Left lung (tissue), 10 donors: ENCODE measurements around the gene SATB1. TPM values are rescaled to one million over a fixed set of nuclear protein-coding genes. Genes with fewer than 3 reads are reported as not detected.
A peak's percentile ranks its signal among the peaks of the same experiment; 100 is the strongest.

Experiments used
- ATAC-seq: fragments of 200-7000 bp; cut with Tn5 transposase; one replicate; pipeline ENCODE4 v1.9.1; 2020; ENCODE audit warnings: moderate library complexity
- DNase-seq, 4 donors: peaks; one replicate each; pipeline ENCODE4 v3.0.0-alpha.2; 2013 to 2020
- H3K27ac ChIP-seq, 2 donors: fragments of 200-600 bp; sonication (generic) in 1 of 2; one replicate each; pipeline versions ENCODE4 v1.5.0 to v1.8.0; 2020 to 2021
- H3K27me3 ChIP-seq, 2 donors: fragments of 200-600 bp; sonication (generic) in 1 of 2; one replicate each; pipeline versions ENCODE4 v1.5.0 to v1.8.0; 2020 to 2021
- H3K36me3 ChIP-seq, 2 donors: fragments of 200-600 bp; sonication (generic) in 1 of 2; one replicate each; pipeline versions ENCODE4 v1.5.0 to v1.8.0; 2020 to 2021
- H3K4me1 ChIP-seq, 2 donors: fragments of 200-600 bp; one replicate each; pipeline ENCODE4 v1.8.0; 2021
- H3K4me3 ChIP-seq, 2 donors: fragments of 200-600 bp; sonication (generic) in 1 of 2; one replicate each; pipeline versions ENCODE4 v1.5.0 to v1.8.0; 2020 to 2021; ENCODE audit warnings: mild to moderate bottlenecking in 1 of 2
- H3K9me3 ChIP-seq, 2 donors: fragments of 200-600 bp; sonication (generic) in 1 of 2; one replicate each; pipeline versions ENCODE4 v1.5.0 to v1.8.0; 2020 to 2021
- CTCF ChIP-seq, 2 donors: fragments of 200-600 bp; sonication (generic) in 1 of 2; IDR thresholded peaks; one replicate each; pipeline versions ENCODE4 v1.5.0 to v1.8.0; 2021; ENCODE audit warnings: antibody characterized with exemption in 2 of 2
- intact Hi-C, 2 donors: fragments of 100-400 bp; cut with DNase I; formaldehyde crosslinking; loops; one replicate each; pipeline versions ENCODE4 v1.11.2 to v1.14.2; 2022
- polyA plus RNA-seq, 6 donors: library from polyadenylated mRNA; unstranded; fragments of 120-200 nt; gene quantifications; one replicate each; pipeline ENCODE4 v1.2.1, GENCODE V29; 2013; ENCODE audit not compliant: insufficient read length in 6 of 6
- total RNA-seq, 2 donors: library from RNA; stranded (reverse); fragmentation: NEBNext Ultra II Directional; extraction: Animal tissue kit (Norgen Biotek cat#: 25700); gene quantifications; one replicate each; pipeline ENCODE4 v1.2.1, GENCODE V29; 2021
- donor health status: DM: no; HTN: yes; CAD: no.
- donor health status: DM: no; HTN: no; CAD: no.

SATB1 gene
- total and polyA plus RNA-seq, 8 donors: 24.0 to 59.4 (median 52.0) TPM

- DNase-seq (peak in 1 of 4 donors; percentile 30), ATAC-seq (no peak)
- intact Hi-C loops: no loop called here
- no peaks in the 10 kb centered on the region for H3K4me1 ChIP-seq
- no peak for TF ChIP-seq CTCF (IDR thresholded peaks at IDR 0.05)
- no peak overlapping the region for H3K27ac ChIP-seq
- H3K27me3 ChIP-seq: no peaks in the 10 kb centered on the region
- H3K4me3 ChIP-seq: no peak overlapping the region
- no peaks in the 10 kb centered on the region for H3K9me3 ChIP-seq
- peaks cover 0 to 18% of the 10 kb centered on the region in 2 donors for H3K36me3 ChIP-seq
Measured at GRCh38 chr3:18394384-18394995, 30.6 kb downstream of the SATB1 start.

GRCh38 chr3:18393906-18394305, 31.2 kb downstream of the SATB1 start:
- ATAC-seq (no peak), DNase-seq (no peak)
- no peaks in the 10 kb centered on the region for H3K27me3 ChIP-seq
- no peaks in the 10 kb centered on the region for H3K9me3 ChIP-seq
- no peak overlapping the region for H3K4me3 ChIP-seq
- no peak overlapping the region for H3K27ac ChIP-seq
- peaks cover 0 to 18% of the 10 kb centered on the region in 2 donors for H3K36me3 ChIP-seq
- intact Hi-C loops: no loop called here
- H3K4me1 ChIP-seq: no peaks in the 10 kb centered on the region
- TF ChIP-seq CTCF (IDR thresholded peaks at IDR 0.05): no peak

DNA sequence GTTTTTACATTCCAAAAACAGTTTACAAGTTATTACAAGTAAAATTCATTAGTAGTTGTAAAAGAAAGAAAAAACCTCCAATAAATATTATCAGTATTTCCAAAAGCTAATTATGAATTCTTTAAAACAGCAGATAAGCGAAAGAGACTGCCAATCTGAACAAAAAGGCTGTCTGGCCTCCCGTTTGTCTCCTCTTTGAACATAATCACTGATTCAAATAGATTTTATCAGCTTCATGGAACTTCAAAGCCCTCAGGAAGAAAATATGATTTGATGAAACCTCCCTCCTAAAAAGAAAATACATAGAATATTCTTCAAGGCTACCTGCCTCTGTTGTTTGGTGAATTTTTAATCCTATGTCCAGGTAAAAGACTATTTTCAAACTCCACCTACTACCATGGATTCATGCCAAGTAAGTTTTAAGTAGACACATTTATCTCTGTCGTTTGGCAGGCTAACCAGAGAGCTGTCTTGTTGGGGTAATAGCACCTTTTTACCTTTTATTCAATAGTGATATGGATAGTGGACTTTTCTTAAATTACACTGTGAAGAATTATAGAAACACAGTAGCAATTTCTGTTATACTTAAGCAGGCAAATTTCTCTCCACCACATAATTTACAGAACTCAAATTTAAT, 35.0 kb downstream of the SATB1 start:
- Histone ChIP-seq H3K4me3 (no peak overlapping the region), H3K27me3 (no peaks in the 10 kb centered on the region), H3K27ac (no peak overlapping the region), H3K4me1 (no peaks in the 10 kb centered on the region), H3K36me3 (peaks cover 0 to 11% of the 10 kb centered on the region in 2 donors), H3K9me3 (no peaks in the 10 kb centered on the region)
- DNase-seq (no peak), ATAC-seq (no peak)
- intact Hi-C loops: no loop called here
- TF ChIP-seq CTCF (IDR thresholded peaks at IDR 0.05): no peak

GRCh38 chr3:18389108-18389733, 35.9 kb downstream of the SATB1 start:
- intact Hi-C loops: no loop called here
- no peaks in the 10 kb centered on the region for H3K9me3 ChIP-seq
- DNase-seq (peak in 2 of 4 donors; percentile 3 to 5), ATAC-seq (no peak)
- H3K4me3 ChIP-seq: no peak overlapping the region
- peaks cover 0 to 4% of the 10 kb centered on the region in 2 donors for H3K36me3 ChIP-seq
- no peaks in the 10 kb centered on the region for H3K27me3 ChIP-seq
- no peak overlapping the region for H3K27ac ChIP-seq
- peak in 1 of 2 donors; percentile 52 for TF ChIP-seq CTCF (IDR thresholded peaks at IDR 0.05)
- H3K4me1 ChIP-seq: no peaks in the 10 kb centered on the region

DNA sequence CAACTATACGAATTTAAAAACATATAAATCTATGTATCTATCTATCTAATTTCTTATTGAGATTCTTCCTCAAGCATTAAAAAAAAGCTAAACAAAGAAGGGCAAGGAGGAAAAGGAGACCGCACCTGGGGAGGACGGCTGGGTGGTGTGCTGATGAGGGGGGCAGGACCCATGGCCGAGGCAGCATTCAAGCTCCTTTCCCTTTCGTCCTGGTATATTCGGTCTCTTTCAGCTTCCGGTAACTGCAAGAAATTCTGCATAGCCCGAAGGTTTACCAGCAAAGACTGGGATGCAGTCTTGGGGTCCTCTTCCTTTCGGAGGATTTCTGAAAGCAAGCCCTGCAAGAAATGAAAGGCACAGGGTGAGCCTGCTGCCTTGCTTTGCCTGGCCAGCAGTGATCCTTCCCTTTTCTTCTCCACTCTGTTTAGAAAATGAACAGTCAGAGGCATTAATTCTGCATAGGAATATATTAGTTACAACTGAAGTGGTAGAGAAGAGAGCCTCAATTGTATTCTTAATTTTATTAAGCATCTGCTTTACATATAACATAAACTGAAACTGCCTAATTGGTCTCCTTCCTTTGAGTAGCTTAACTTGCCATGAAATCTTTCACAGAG, 38.8 kb downstream of the SATB1 start:
- H3K4me3 ChIP-seq: no peak overlapping the region
- no peaks in the 10 kb centered on the region for H3K4me1 ChIP-seq
- TF ChIP-seq CTCF (IDR thresholded peaks at IDR 0.05): no peak
- no peaks in the 10 kb centered on the region for H3K9me3 ChIP-seq
- intact Hi-C loops: no loop called here
- no peak overlapping the region for H3K27ac ChIP-seq
- peaks cover 0 to 5% of the 10 kb centered on the region in 2 donors for H3K36me3 ChIP-seq
- ATAC-seq (no peak), DNase-seq (no peak)
- no peaks in the 10 kb centered on the region for H3K27me3 ChIP-seq
